GM12878 (cell line): Measurements from ENCODE around the gene MRPL27. TPM values are rescaled to one million over a fixed set of nuclear protein-coding genes. Genes with fewer than 3 reads are reported as not detected.
A peak's percentile ranks its signal among the peaks of the same experiment; 100 is the strongest.

Experiments used
- BACH1 ChIP-seq: fragments of 450-650 bp; IDR thresholded peaks from 2 replicates; pipeline ENCODE4 v1.6.1; 2017; ENCODE audit warnings: mild to moderate bottlenecking, borderline replicate concordance
- BCLAF1 ChIP-seq: fragments of 450-650 bp; IDR thresholded peaks from 2 replicates; pipeline ENCODE4 v1.6.1; 2017; ENCODE audit warnings: antibody characterized with exemption, mild to moderate bottlenecking, moderate library complexity
- CBFB ChIP-seq: IDR thresholded peaks from 2 replicates; pipeline ENCODE4 v1.6.1; 2016; ENCODE audit warnings: antibody characterized with exemption, low read depth
- CHD4 ChIP-seq: fragments of 200-600 bp; sonication (generic); IDR thresholded peaks from 2 replicates; pipeline ENCODE4 v1.6.1; 2016; ENCODE audit warnings: mild to moderate bottlenecking
- EED ChIP-seq: sonication (generic); IDR thresholded peaks from 2 replicates; pipeline ENCODE4 v1.6.1; 2016; ENCODE audit warnings: antibody characterized with exemption, low read depth
- MYB ChIP-seq: fragments of 150-350 bp; IDR thresholded peaks from 2 replicates; pipeline ENCODE4 v1.6.1; 2014; ENCODE audit warnings: mild to moderate bottlenecking, low read depth, low read length, borderline replicate concordance
- NFXL1 ChIP-seq: fragments of 450-650 bp; IDR thresholded peaks from 2 replicates; pipeline ENCODE4 v1.6.1; 2017; ENCODE audit warnings: antibody characterized with exemption, mild to moderate bottlenecking, borderline replicate concordance
- NRF1 ChIP-seq: conservative IDR thresholded peaks from 2 replicates; pipeline ENCODE4 v1.6.1; 2011; ENCODE audit warnings: mild to moderate bottlenecking, low read depth, low read length, improper control_type of control experiment
- PRDM15 ChIP-seq: fragments of 450-650 bp; formaldehyde crosslinking; IDR thresholded peaks from 2 replicates; pipeline ENCODE4 v1.4.0; 2020; ENCODE audit warnings: mild to moderate bottlenecking, moderate library complexity
- RAD21 ChIP-seq: IDR thresholded peaks from 2 replicates; pipeline ENCODE4 v1.6.1; 2011; ENCODE audit warnings: mild to moderate bottlenecking, low read depth, low read length, moderate library complexity; ENCODE audit not compliant: insufficient read depth
- RUNX3 ChIP-seq: IDR thresholded peaks from 2 replicates; pipeline ENCODE4 v1.6.1; 2012; ENCODE audit warnings: low read length, inconsistent platforms
- SREBF1 ChIP-seq: IDR thresholded peaks from 2 replicates; pipeline ENCODE4 v1.6.1; 2012; ENCODE audit warnings: mild to moderate bottlenecking, low read length
- SREBF2 ChIP-seq: IDR thresholded peaks from 2 replicates; pipeline ENCODE4 v1.6.1; 2012; ENCODE audit warnings: mild to moderate bottlenecking, low read length
- STAT3 ChIP-seq: IDR thresholded peaks from 2 replicates; pipeline ENCODE4 v1.6.1; 2011; ENCODE audit warnings: low read depth, low read length, improper control_type of control experiment
- TAF1 ChIP-seq: IDR thresholded peaks from 2 replicates; pipeline ENCODE4 v1.6.1; 2011; ENCODE audit warnings: mild to moderate bottlenecking, low read depth, low read length, borderline replicate concordance
- ZNF217 ChIP-seq: fragments of 450-650 bp; IDR thresholded peaks from 2 replicates; pipeline ENCODE4 v1.6.1; 2017; ENCODE audit warnings: antibody characterized with exemption, mild to moderate bottlenecking
- ZSCAN29 ChIP-seq: fragments of 450-650 bp; IDR thresholded peaks from 2 replicates; pipeline ENCODE4 v1.6.1; 2017; ENCODE audit warnings: mild to moderate bottlenecking, moderate library complexity
- polyA plus RNA-seq, 11 experiments: library from polyadenylated mRNA; depleted of rRNA in 4 of 11; unstranded in 6 of 11; stranded (reverse) in 5 of 11; fragments of >200 nt; fragmentation: Nextera tagmentation in 4 of 11; fragmentation: Illumina TruSeq in 1 of 11; extraction: Ambion mirVana in 4 of 11; extraction: Trizol in 1 of 11; gene quantifications; 1 replicate in 1 of 11; 2 replicates in 10 of 11; pipeline versions ENCODE4 v1.2.1 to v1.2.3, GENCODE V29; 2011 to 2016; ENCODE audit warnings: inconsistent platforms in 2 of 11, missing spikeins in 2 of 11, low read depth in 1 of 11
- total RNA-seq, 4 experiments: library from RNA; depleted of rRNA in 3 of 4; stranded (reverse); fragments of >200 nt in 3 of 4; fragmentation: Illumina TruSeq in 1 of 4; extraction: Trizol in 1 of 4; gene quantifications; 2 replicates each; pipeline versions ENCODE4 v1.2.1 to v1.2.3, GENCODE V29; 2013 to 2021
- TF ChIP-seq, protein P1 (sequence below): IDR thresholded peaks from 2 replicates; pipeline ENCODE4 v1.6.1; 2012; ENCODE audit warnings: low read depth, low read length, improper control_type of control experiment
- TF ChIP-seq, protein P2 (sequence below): IDR thresholded peaks from 2 replicates; pipeline ENCODE4 v1.6.1; 2012; ENCODE audit warnings: low read depth, low read length, improper control_type of control experiment
- TF ChIP-seq, protein P3 (sequence below): fragments of 450-650 bp; IDR thresholded peaks from 2 replicates; pipeline ENCODE4 v1.6.1; 2016; ENCODE audit warnings: mild to moderate bottlenecking

The MRPL27 gene
- total and polyA plus RNA-seq, 10 of the 15 experiments (the other 5 are each of a cell fraction or from before 2014, with no cell fraction given) = 83.0 to 390 (median 131) TPM

GRCh38 chr17:50397111-50397918 lies 24.3 kb upstream of the MRPL27 start, which contains the start of gene LRRC59 (continued):
- no peak for TF ChIP-seq PRDM15
- no peak for TF ChIP-seq STAT3
- no peak for TF ChIP-seq MYB
- TF ChIP-seq BACH1 = peak; percentile 96
- no peak for TF ChIP-seq NFXL1
- TF ChIP-seq, protein P1, sequence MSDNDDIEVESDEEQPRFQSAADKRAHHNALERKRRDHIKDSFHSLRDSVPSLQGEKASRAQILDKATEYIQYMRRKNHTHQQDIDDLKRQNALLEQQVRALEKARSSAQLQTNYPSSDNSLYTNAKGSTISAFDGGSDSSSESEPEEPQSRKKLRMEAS = peak; percentile 94
- no peak for TF ChIP-seq NRF1
- TF ChIP-seq, protein P2, sequence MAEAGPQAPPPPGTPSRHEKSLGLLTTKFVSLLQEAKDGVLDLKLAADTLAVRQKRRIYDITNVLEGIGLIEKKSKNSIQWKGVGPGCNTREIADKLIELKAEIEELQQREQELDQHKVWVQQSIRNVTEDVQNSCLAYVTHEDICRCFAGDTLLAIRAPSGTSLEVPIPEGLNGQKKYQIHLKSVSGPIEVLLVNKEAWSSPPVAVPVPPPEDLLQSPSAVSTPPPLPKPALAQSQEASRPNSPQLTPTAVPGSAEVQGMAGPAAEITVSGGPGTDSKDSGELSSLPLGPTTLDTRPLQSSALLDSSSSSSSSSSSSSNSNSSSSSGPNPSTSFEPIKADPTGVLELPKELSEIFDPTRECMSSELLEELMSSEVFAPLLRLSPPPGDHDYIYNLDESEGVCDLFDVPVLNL = peak; percentile 58; the same call in 1 of the 2 replicates
- no peak for TF ChIP-seq CBFB
- TF ChIP-seq RAD21 = peak; percentile 43
- peak; percentile 93 for TF ChIP-seq RUNX3
- TF ChIP-seq EED = 0 out of 2 replicates have a peak, but pooled peaks have one; percentile 13
- TF ChIP-seq, protein P3, sequence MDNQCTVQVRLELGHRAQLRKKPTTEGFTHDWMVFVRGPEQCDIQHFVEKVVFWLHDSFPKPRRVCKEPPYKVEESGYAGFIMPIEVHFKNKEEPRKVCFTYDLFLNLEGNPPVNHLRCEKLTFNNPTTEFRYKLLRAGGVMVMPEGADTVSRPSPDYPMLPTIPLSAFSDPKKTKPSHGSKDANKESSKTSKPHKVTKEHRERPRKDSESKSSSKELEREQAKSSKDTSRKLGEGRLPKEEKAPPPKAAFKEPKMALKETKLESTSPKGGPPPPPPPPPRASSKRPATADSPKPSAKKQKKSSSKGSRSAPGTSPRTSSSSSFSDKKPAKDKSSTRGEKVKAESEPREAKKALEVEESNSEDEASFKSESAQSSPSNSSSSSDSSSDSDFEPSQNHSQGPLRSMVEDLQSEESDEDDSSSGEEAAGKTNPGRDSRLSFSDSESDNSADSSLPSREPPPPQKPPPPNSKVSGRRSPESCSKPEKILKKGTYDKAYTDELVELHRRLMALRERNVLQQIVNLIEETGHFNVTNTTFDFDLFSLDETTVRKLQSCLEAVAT = no peak
- TF ChIP-seq CHD4 = no peak
- TF ChIP-seq TAF1 = peak; percentile 93
- no peak for TF ChIP-seq SREBF2
- TF ChIP-seq ZNF217 = no peak
- no peak for TF ChIP-seq BCLAF1
- no peak for TF ChIP-seq ZSCAN29
- TF ChIP-seq SREBF1 = no peak
